Fibroblast of villous mesenchyme (primary cell): ENCODE measurements around the gene TOP1. TPM values are rescaled to one million over a fixed set of nuclear protein-coding genes. Genes with fewer than 3 reads are reported as not detected.

Experiments
- DNase-seq: peaks from one replicate; pipeline ENCODE4 v3.0.0-alpha.2; 2010; ENCODE audit warnings: low read depth
- H3K4me3 ChIP-seq: 2 replicates; pipeline ENCODE4 v1.5.1; 2011; ENCODE audit warnings: low read depth, mild to moderate bottlenecking, low read length
- CTCF ChIP-seq: IDR thresholded peaks from 2 replicates; pipeline ENCODE4 v1.5.1; 2012; ENCODE audit warnings: low read depth, mild to moderate bottlenecking, low read length; ENCODE audit not compliant: insufficient read depth
- total RNA-seq: library from RNA; depleted of rRNA; stranded (reverse); fragments of >200 nt; gene quantifications from 2 replicates; pipeline ENCODE4 v1.2.3, GENCODE V29; 2012

TOP1 gene
- total RNA-seq, 1 donor: 19.9 TPM

DNA sequence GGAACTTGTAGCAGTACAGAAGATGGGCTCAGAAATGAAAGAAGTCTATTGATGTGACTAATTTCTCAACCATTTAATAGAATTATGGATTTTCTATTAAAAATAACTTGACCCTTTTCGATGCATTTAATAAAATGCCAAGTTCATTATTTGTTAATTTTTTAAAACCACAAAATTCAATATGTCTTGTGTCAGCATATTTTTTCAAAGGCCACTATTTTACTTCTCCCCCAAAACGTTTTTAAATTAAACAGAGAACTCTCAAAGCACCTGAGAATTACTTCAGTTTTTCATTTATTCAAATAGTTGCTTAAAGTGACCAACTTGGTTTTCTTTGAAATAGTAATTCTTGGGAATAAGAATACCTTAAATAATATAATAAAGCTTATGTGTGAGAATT, 8.6 kb downstream of the TOP1 start:
- no peak overlapping the region for H3K4me3 ChIP-seq
- no peak for TF ChIP-seq CTCF
- no peak for DNase-seq

GRCh38 chr20:41038149-41038877, 9.7 kb downstream of the TOP1 start:
- H3K4me3 ChIP-seq: no peak overlapping the region
- TF ChIP-seq CTCF: no peak
- no peak for DNase-seq

- H3K4me3 ChIP-seq: no peak overlapping the region
- no peak for TF ChIP-seq CTCF
- DNase-seq: no peak
Measured at GRCh38 chr20:41038878-41039404, 10.3 kb downstream of the TOP1 start.

DNA sequence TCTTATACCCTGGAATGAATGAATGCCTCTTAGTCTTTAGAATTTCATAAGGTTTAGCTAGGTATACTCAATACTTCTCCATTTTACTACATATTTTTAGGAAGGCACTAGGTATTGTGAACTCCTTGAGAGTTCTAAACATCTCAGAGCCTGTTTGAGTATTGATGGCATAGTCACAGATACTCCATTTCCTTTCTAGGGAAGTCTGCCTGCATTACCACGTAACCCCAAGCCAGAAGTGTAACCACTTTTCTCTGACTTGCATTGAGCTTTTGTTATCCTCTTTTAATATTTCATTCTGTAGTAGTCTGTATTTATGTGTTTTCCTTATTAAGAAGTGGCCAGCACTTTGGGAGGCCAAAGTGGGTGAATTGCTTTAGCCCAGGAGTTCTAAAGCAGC, 12.2 kb downstream of the TOP1 start:
- no peak for DNase-seq

GRCh38 chr20:41041693-41042092, 13.1 kb downstream of the TOP1 start:
- DNase-seq: no peak
- TF ChIP-seq CTCF: no peak
- H3K4me3 ChIP-seq: no peak overlapping the region

More for the DNA sequence above, 12.2 kb downstream of the TOP1 start:
- H3K4me3 ChIP-seq: no peak overlapping the region
- no peak for TF ChIP-seq CTCF

DNA sequence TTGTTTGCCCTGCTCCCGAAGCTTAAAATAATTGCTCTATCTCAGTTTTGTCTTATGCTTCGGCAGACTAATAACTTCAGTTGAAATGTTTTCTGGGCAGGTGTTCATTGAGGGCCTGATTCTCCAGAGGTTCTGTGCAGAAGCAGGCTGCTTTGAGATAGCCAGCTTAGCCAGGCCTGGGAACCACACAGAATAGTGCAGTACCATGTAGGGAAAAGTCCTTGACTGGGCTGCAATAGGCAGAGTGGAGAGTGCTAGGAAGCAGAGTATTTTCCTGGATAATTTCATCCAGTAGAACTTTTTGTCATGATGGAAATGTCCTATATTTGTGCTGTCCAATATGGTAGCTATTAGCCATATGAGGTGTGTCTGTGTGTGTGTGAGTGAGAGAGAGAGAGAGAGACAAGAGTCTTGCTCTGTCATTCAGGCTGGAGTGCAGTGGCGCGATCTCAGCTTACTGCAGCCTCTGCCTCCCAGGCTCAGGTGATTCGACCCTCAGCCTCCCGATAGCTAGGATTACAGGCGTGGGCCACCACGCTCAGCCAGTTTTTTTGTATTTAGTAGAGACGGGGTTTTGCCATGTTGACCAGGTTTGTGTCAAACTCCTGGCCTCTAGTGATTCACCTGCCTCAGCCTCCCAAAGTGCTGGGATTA, 15.9 kb downstream of the TOP1 start:
- no peak for DNase-seq
- H3K4me3 ChIP-seq: no peak overlapping the region
- TF ChIP-seq CTCF: no peak
